HCT116 (cell line): ENCODE results near the gene CRYZ. TPM values are rescaled to one million over a fixed set of nuclear protein-coding genes. Genes with fewer than 3 reads are reported as not detected.

Experiments used
- ATAC-seq: fragments of 200-7000 bp; cut with Tn5 transposase; 2 replicates; pipeline ENCODE4 v1.9.1; 2020; ENCODE audit warnings: mild to moderate bottlenecking, moderate library complexity
- BruUV-seq: library from RNA; stranded (reverse); fragments of 400-500 nt; replicated peaks from 2 replicates; lab custom pipeline; 2021; lab: Mats Ljungman, UMichigan
- CTCF ChIA-PET: fragments of 300-600 bp; sonication (Branson Sonifier 250); formaldehyde crosslinking; loops from one replicate; lab custom pipeline; 2021; ENCODE audit warnings: antibody characterized with exemption; lab: Charles Lee
- POLR2A ChIA-PET: fragments of 300-600, 350-600 bp; sonication (Branson Sonifier 250); formaldehyde crosslinking; loops from one replicate; lab custom pipeline; 2021; ENCODE audit warnings: antibody characterized with exemption; lab: Charles Lee
- RAD21 ChIA-PET, 2 experiments: fragments of 300-600 bp; sonication (Branson Sonifier 250); formaldehyde crosslinking; loops; one replicate each; lab custom pipeline; 2023; ENCODE audit warnings: low total read pairs in 2 of 2; ENCODE audit not compliant: uncharacterized antibody in 2 of 2, unreplicated experiment in 2 of 2, low non-redundant PET in 1 of 2; lab: Charles Lee
- DNase-seq: peaks from one replicate; pipeline ENCODE4 v3.0.0-alpha.2; 2010; ENCODE audit warnings: low read depth, low spot score
- H2AFZ ChIP-seq: fragments of 200-600 bp; shearing (Covaris generic), sonication (generic); 2 replicates; pipeline ENCODE4 v1.6.1; 2017; ENCODE audit warnings: low read depth, mixed run types, mixed read lengths, antibody characterized with exemption, low read length; ENCODE audit not compliant: poor library complexity, severe bottlenecking
- H3K27ac ChIP-seq: 2 replicates; pipeline ENCODE4 v1.5.1; 2012; ENCODE audit warnings: low read depth, low read length
- H3K27me3 ChIP-seq: fragments of 200-600 bp; sonication (generic); 2 replicates; pipeline ENCODE4 v1.6.1; 2016; ENCODE audit warnings: mixed run types, low read length, mixed read lengths; ENCODE audit not compliant: insufficient read depth
- H3K36me3 ChIP-seq, 2 experiments: fragments of 200-500 bp in 1 of 2; fragments of 200-600 bp in 1 of 2; sonication (Bioruptor generic) in 1 of 2; sonication (generic) in 1 of 2; 2 replicates each; pipeline versions ENCODE4 v1.5.1 to v1.6.1; 2014 to 2016; ENCODE audit warnings: low read length in 2 of 2, inconsistent platforms in 1 of 2, mixed read lengths in 1 of 2, mixed run types in 1 of 2; ENCODE audit not compliant: insufficient read depth in 2 of 2, control insufficient read depth in 1 of 2
- H3K4me1 ChIP-seq, 2 experiments: fragments of 200-600 bp in 1 of 2; sonication (generic) in 1 of 2; 2 replicates each; pipeline versions ENCODE4 v1.5.1 to v1.6.1; 2012 to 2017; ENCODE audit warnings: low read length in 2 of 2, inconsistent platforms in 1 of 2, mild to moderate bottlenecking in 1 of 2, mixed read lengths in 1 of 2, mixed run types in 1 of 2, moderate library complexity in 1 of 2; ENCODE audit not compliant: insufficient read depth in 2 of 2, control insufficient read depth in 1 of 2
- H3K4me2 ChIP-seq: fragments of 200-600 bp; sonication (generic); 2 replicates; pipeline ENCODE4 v1.6.1; 2017; ENCODE audit warnings: mixed run types, low read length, mixed read lengths
- H3K4me3 ChIP-seq, 2 experiments: fragments of 200-600 bp in 1 of 2; sonication (generic) in 1 of 2; replicated peaks in 1 of 2; 2 replicates each; pipeline ENCODE4 v1.5.1; 2011 to 2016; ENCODE audit warnings: low read length in 2 of 2, control low read depth in 1 of 2, low read depth in 1 of 2, mild to moderate bottlenecking in 1 of 2, mixed read lengths in 1 of 2, mixed run types in 1 of 2
- H3K79me2 ChIP-seq: fragments of 200-600 bp; sonication (generic); 2 replicates; pipeline ENCODE4 v1.6.1; 2017; ENCODE audit warnings: mild to moderate bottlenecking, mixed run types, low read length, moderate library complexity, mixed read lengths; ENCODE audit not compliant: insufficient read depth
- H3K9ac ChIP-seq: fragments of 200-600 bp; sonication (generic); 2 replicates; pipeline ENCODE4 v1.6.1; 2016; ENCODE audit warnings: low read length, mixed read lengths
- H3K9me2 ChIP-seq: fragments of 200-600 bp; sonication (generic), shearing (Covaris generic); 2 replicates; pipeline ENCODE4 v1.6.1; 2017; ENCODE audit warnings: mixed run types, mild to moderate bottlenecking, moderate library complexity; ENCODE audit not compliant: insufficient read depth
- H3K9me3 ChIP-seq, 2 experiments: fragments of 200-500 bp in 1 of 2; fragments of 200-600 bp in 1 of 2; sonication (Bioruptor generic) in 1 of 2; sonication (generic) in 1 of 2; 2 replicates each; pipeline ENCODE4 v1.6.1; 2014 to 2017; ENCODE audit warnings: low read length in 2 of 2, mixed read lengths in 2 of 2, inconsistent platforms in 1 of 2, low read depth in 1 of 2, mild to moderate bottlenecking in 1 of 2, mixed run types in 1 of 2, moderate library complexity in 1 of 2; ENCODE audit not compliant: control insufficient read depth in 1 of 2, insufficient read depth in 1 of 2
- H4K20me1 ChIP-seq: fragments of 200-600 bp; sonication (generic), shearing (Covaris generic); 2 replicates; pipeline ENCODE4 v1.6.1; 2017; ENCODE audit warnings: mixed run types, mild to moderate bottlenecking, moderate library complexity; ENCODE audit not compliant: insufficient read depth
- ATF3 ChIP-seq: IDR thresholded peaks from 2 replicates; pipeline ENCODE4 v1.6.1; 2012
- CTCF ChIP-seq, 3 experiments: fragments of 200-600 bp in 1 of 3; sonication (generic) in 1 of 3; IDR thresholded peaks in 2 of 3; conservative IDR thresholded peaks in 1 of 3; 2 replicates each; pipeline ENCODE4 v1.5.1; 2012 to 2017; ENCODE audit warnings: low read depth in 2 of 3, low read length in 2 of 3, antibody characterized with exemption in 1 of 3, borderline replicate concordance in 1 of 3, control low read depth in 1 of 3, mild to moderate bottlenecking in 1 of 3, mixed read lengths in 1 of 3, mixed run types in 1 of 3, moderate library complexity in 1 of 3; ENCODE audit not compliant: insufficient read depth in 1 of 3
- ELF1 ChIP-seq: IDR thresholded peaks from 2 replicates; pipeline ENCODE4 v1.6.1; 2012; ENCODE audit warnings: low read depth, borderline replicate concordance
- FOSL1 ChIP-seq: IDR thresholded peaks from 2 replicates; pipeline ENCODE4 v1.6.1; 2012; ENCODE audit warnings: low read depth
- MAX ChIP-seq: IDR thresholded peaks from 2 replicates; pipeline ENCODE4 v1.6.1; 2012
- RAD21 ChIP-seq: IDR thresholded peaks from 2 replicates; pipeline ENCODE4 v1.6.1; 2012; ENCODE audit warnings: low read depth, mild to moderate bottlenecking
- SRF ChIP-seq: IDR thresholded peaks from 2 replicates; pipeline ENCODE4 v1.6.1; 2012; ENCODE audit warnings: low read depth
- TCF7L2 ChIP-seq: IDR thresholded peaks from 2 replicates; pipeline ENCODE4 v1.7.0; 2011; ENCODE audit warnings: borderline replicate concordance, inconsistent platforms; ENCODE audit not compliant: insufficient read depth, insufficient read length; ENCODE audit errors: extremely low read depth
- YY1 ChIP-seq: IDR thresholded peaks from 2 replicates; pipeline ENCODE4 v1.6.1; 2011; ENCODE audit warnings: low read length, low read depth, moderate library complexity, mild to moderate bottlenecking; ENCODE audit not compliant: insufficient replicate concordance; ENCODE audit errors: extremely low read depth
- ZBTB33 ChIP-seq: IDR thresholded peaks from 2 replicates; pipeline ENCODE4 v1.6.1; 2011; ENCODE audit warnings: mild to moderate bottlenecking, low read length, moderate library complexity; ENCODE audit not compliant: insufficient replicate concordance; ENCODE audit errors: extremely low read depth
- ZFX ChIP-seq: fragments of 450-650 bp; IDR thresholded peaks from 2 replicates; pipeline ENCODE4 v1.6.1; 2017
- ZNF274 ChIP-seq: fragments of 200-500 bp; sonication (Bioruptor generic); IDR thresholded peaks from 2 replicates; pipeline ENCODE4 v1.6.1; 2014; ENCODE audit warnings: mild to moderate bottlenecking, low read depth, low read length, inconsistent platforms
- intact Hi-C: fragments of 100-400 bp; cut with micrococcal nuclease; formaldehyde crosslinking; loops from 2 replicates; pipeline ENCODE4 v1.10.0; 2022
- total RNA-seq: library from RNA; stranded (reverse); gene quantifications from one replicate; pipeline ENCODE4 v1.2.1, GENCODE V29; 2021; ENCODE audit not compliant: unreplicated experiment

CRYZ gene
- total RNA-seq, 1 experiment from 2014 or later: 28.2 TPM

GRCh38 chr1:74690909-74691308 lies 41.9 kb downstream of the CRYZ start:
- Histone ChIP-seq H3K9ac (no peak overlapping the region), H3K9me3 (no peaks in the 10 kb centered on the region), H3K4me3 (no peak overlapping the region)
- TF ChIP-seq ELF1: no peak
- no peak for TF ChIP-seq TCF7L2
- no peak for TF ChIP-seq MAX
- TF ChIP-seq ZFX: no peak
- TF ChIP-seq ATF3: no peak
- no peak for TF ChIP-seq FOSL1
- TF ChIP-seq ZBTB33: no peak
- no peak for TF ChIP-seq CTCF (IDR thresholded peaks at IDR 0.05 in 2 of 3, conservative IDR thresholded peaks at IDR 0.05 in 1 of 3; ENCODE audit: borderline replicate concordance in 1 of 3, insufficient read depth in 1 of 3, low read depth in 2 of 3, low read length in 2 of 3)
- TF ChIP-seq YY1: no peak
- no peak for TF ChIP-seq SRF
- TF ChIP-seq ZNF274: no peak
- TF ChIP-seq RAD21: no peak
- TF ChIP-seq, all 23 proteins: peak for 0
- no peaks in the 10 kb centered on the region for H3K4me1 ChIP-seq
- ChIA-PET CTCF (interaction anchor here (1.1 to 2.2 kb wide), 5 partner anchors 10 to 851 kb away, joined by 3 to 9 read pairs (median 3); partner anchors contain the start of genes CRYZ and TYW3), POLR2A (no interaction called here), RAD21 (no interaction called here)
- no peak overlapping the region for H2AFZ ChIP-seq
- no peaks in the 10 kb centered on the region for H3K79me2 ChIP-seq
- no peaks in the 10 kb centered on the region for H3K27me3 ChIP-seq
- H3K27ac ChIP-seq: no peak overlapping the region
- intact Hi-C loops: no loop called here
- no peaks in the 10 kb centered on the region for H3K36me3 ChIP-seq
- no TSS peak for BruUV-seq
- no peak for ATAC-seq
- H3K9me2 ChIP-seq: no peaks in the 10 kb centered on the region
- no peaks in the 10 kb centered on the region for H4K20me1 ChIP-seq
- no peak for DNase-seq
- no peak overlapping the region for H3K4me2 ChIP-seq
